Left lung (tissue), 10 donors: ENCODE measurements around the gene TNS3. TPM values are rescaled to one million over a fixed set of nuclear protein-coding genes. Genes with fewer than 3 reads are reported as not detected.
A peak's percentile ranks its signal among the peaks of the same experiment; 100 is the strongest.

ENCODE experiments used
- ATAC-seq: fragments of 200-7000 bp; cut with Tn5 transposase; one replicate; pipeline ENCODE4 v1.9.1; 2020; ENCODE audit warnings: moderate library complexity
- DNase-seq, 4 donors: peaks; one replicate each; pipeline ENCODE4 v3.0.0-alpha.2; 2013 to 2020
- H3K27ac ChIP-seq, 2 donors: fragments of 200-600 bp; sonication (generic) in 1 of 2; one replicate each; pipeline versions ENCODE4 v1.5.0 to v1.8.0; 2020 to 2021
- H3K27me3 ChIP-seq, 2 donors: fragments of 200-600 bp; sonication (generic) in 1 of 2; one replicate each; pipeline versions ENCODE4 v1.5.0 to v1.8.0; 2020 to 2021
- H3K36me3 ChIP-seq, 2 donors: fragments of 200-600 bp; sonication (generic) in 1 of 2; one replicate each; pipeline versions ENCODE4 v1.5.0 to v1.8.0; 2020 to 2021
- H3K4me1 ChIP-seq, 2 donors: fragments of 200-600 bp; one replicate each; pipeline ENCODE4 v1.8.0; 2021
- H3K4me3 ChIP-seq, 2 donors: fragments of 200-600 bp; sonication (generic) in 1 of 2; one replicate each; pipeline versions ENCODE4 v1.5.0 to v1.8.0; 2020 to 2021; ENCODE audit warnings: mild to moderate bottlenecking in 1 of 2
- H3K9me3 ChIP-seq, 2 donors: fragments of 200-600 bp; sonication (generic) in 1 of 2; one replicate each; pipeline versions ENCODE4 v1.5.0 to v1.8.0; 2020 to 2021
- CTCF ChIP-seq, 2 donors: fragments of 200-600 bp; sonication (generic) in 1 of 2; IDR thresholded peaks; one replicate each; pipeline versions ENCODE4 v1.5.0 to v1.8.0; 2021; ENCODE audit warnings: antibody characterized with exemption in 2 of 2
- intact Hi-C, 2 donors: fragments of 100-400 bp; cut with DNase I; formaldehyde crosslinking; loops; one replicate each; pipeline versions ENCODE4 v1.11.2 to v1.14.2; 2022
- polyA plus RNA-seq, 6 donors: library from polyadenylated mRNA; unstranded; fragments of 120-200 nt; gene quantifications; one replicate each; pipeline ENCODE4 v1.2.1, GENCODE V29; 2013; ENCODE audit not compliant: insufficient read length in 6 of 6
- total RNA-seq, 2 donors: library from RNA; stranded (reverse); fragmentation: NEBNext Ultra II Directional; extraction: Animal tissue kit (Norgen Biotek cat#: 25700); gene quantifications; one replicate each; pipeline ENCODE4 v1.2.1, GENCODE V29; 2021
- donor health status: DM: no; HTN: yes; CAD: no.
- donor health status: DM: no; HTN: no; CAD: no.

Gene TNS3
- total and polyA plus RNA-seq, 8 donors, result 86.3 to 151 (median 97.8) TPM

DNA sequence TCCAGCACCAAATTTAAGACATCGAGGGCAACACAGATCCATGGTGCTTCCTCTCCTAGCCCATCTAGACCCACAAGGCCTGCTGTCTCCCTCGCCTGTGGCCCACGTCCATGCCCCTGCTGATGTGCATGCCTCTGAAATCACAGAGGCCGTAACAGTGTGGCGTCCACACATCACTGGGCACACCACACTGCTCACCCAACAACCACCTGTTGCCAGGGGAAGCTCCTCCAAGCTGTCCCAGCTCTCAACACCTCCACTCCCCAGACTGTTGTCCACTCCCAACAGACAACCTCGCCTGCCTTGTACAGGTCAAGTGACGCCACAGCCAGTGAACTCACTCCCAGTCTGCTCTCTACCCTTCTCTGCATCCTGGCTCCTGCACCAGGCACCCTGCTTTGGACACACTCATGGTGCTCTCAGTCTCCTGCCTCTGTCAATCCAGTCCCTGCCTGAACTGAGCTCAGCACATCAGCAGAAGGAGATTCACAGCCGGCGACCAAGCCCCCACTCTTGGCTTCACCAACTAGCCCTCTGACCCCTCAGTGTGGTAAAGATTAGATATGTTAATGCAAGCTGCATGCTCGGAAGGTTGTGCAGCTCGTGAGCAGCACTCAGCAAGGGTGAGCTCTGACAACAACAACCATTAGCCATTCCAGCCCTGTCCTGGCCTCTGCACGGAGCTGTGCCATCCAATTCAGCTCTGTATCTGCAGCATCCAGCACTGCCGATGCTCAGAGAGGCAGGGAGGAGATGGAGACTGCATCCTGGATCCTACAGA lies 197.0 kb downstream of the TNS3 start:
- no peak overlapping the region for H3K27ac ChIP-seq
- H3K27me3 ChIP-seq, result no peaks in the 10 kb centered on the region
- no peak for ATAC-seq
- no peak for TF ChIP-seq CTCF (IDR thresholded peaks at IDR 0.05)
- intact Hi-C loops, result no loop called here
- no peak for DNase-seq
- H3K4me1 ChIP-seq, result peaks cover 9 to 10% of the 10 kb centered on the region in 2 donors
- no peak overlapping the region for H3K4me3 ChIP-seq
- peaks cover 0 to 32% of the 10 kb centered on the region in 2 donors for H3K36me3 ChIP-seq
- no peaks in the 10 kb centered on the region for H3K9me3 ChIP-seq

GRCh38 chr7:47383696-47384445 lies 198.0 kb downstream of the TNS3 start:
- intact Hi-C loops, result no loop called here
- Histone ChIP-seq H3K9me3 (no peaks in the 10 kb centered on the region), H3K27me3 (no peaks in the 10 kb centered on the region), H3K36me3 (peaks cover 0 to 27% of the 10 kb centered on the region in 2 donors), H3K4me1 (peaks cover 14 to 20% of the 10 kb centered on the region in 2 donors), H3K27ac (no peak overlapping the region), H3K4me3 (no peak overlapping the region)
- TF ChIP-seq CTCF (IDR thresholded peaks at IDR 0.05), result no peak
- ATAC-seq, result no peak
- DNase-seq, result no peak

GRCh38 chr7:47383072-47383471 lies 198.8 kb downstream of the TNS3 start:
- Histone ChIP-seq H3K4me3 (no peak overlapping the region), H3K9me3 (no peaks in the 10 kb centered on the region), H3K36me3 (peaks cover 0 to 27% of the 10 kb centered on the region in 2 donors), H3K4me1 (peaks cover 14 to 20% of the 10 kb centered on the region in 2 donors), H3K27ac (no peak overlapping the region), H3K27me3 (no peaks in the 10 kb centered on the region)
- DNase-seq, result no peak
- no peak for ATAC-seq
- TF ChIP-seq CTCF (IDR thresholded peaks at IDR 0.05), result no peak
- intact Hi-C loops, result no loop called here

DNA sequence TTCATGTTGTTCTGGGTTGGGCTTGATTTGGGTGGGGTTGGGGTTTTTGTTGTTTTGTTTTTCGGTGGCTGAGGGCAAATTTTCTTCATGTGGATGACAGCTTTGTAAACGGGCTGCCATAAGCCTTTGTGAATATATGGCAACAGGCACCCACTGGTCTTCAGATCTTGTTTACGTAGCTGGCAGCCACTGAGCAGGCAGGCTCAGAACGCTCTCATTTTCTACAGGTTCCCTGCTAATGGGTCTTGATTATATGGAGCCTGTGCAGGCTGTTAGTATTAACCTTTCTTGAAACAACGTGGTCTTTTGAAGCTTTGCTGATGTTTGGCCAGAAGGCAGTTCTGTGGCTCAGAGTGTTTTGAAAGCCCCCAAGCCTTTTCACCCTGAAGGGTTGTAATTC lies 199.7 kb downstream of the TNS3 start:
- no peak for TF ChIP-seq CTCF (IDR thresholded peaks at IDR 0.05)
- H3K36me3 ChIP-seq, result peaks cover 0 to 21% of the 10 kb centered on the region in 2 donors
- H3K27me3 ChIP-seq, result no peaks in the 10 kb centered on the region
- H3K4me1 ChIP-seq, result peaks cover 14 to 20% of the 10 kb centered on the region in 2 donors
- no peak overlapping the region for H3K27ac ChIP-seq
- ATAC-seq (no peak), DNase-seq (no peak)
- intact Hi-C loops, result no loop called here
- no peaks in the 10 kb centered on the region for H3K9me3 ChIP-seq
- no peak overlapping the region for H3K4me3 ChIP-seq

DNA sequence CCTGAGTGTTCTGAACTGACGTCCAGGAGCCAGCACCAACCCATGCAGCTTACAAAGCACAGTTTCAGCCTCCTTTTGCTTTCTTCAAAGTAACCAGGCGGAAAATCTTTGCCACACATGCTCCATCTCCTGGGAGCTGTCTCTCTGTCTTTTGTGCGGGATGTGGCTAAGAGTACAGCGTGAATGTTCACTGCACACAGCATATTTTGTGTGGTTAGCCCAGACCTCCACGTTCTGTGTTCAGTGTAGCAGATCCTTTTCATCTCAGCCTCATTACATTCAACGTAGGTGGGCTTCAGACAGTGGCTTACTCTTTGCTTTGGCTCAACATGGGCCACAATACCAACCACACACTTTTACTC lies 200.8 kb downstream of the TNS3 start:
- ATAC-seq, result no peak
- no peaks in the 10 kb centered on the region for H3K9me3 ChIP-seq
- H3K4me1 ChIP-seq, result peaks cover 14 to 20% of the 10 kb centered on the region in 2 donors
- H3K27me3 ChIP-seq, result no peaks in the 10 kb centered on the region
- TF ChIP-seq CTCF (IDR thresholded peaks at IDR 0.05), result no peak
- no peak overlapping the region for H3K27ac ChIP-seq
- H3K36me3 ChIP-seq, result peaks cover 0 to 13% of the 10 kb centered on the region in 2 donors
- DNase-seq, result peak in 1 of 4 donors; percentile 34
- intact Hi-C loops, result no loop called here
- H3K4me3 ChIP-seq, result no peak overlapping the region
